ENCODE data around the gene MAD1L1.

The MAD1L1 gene

GRCh38 chr7:2019711-2020511 is 212.8 kb downstream of the MAD1L1 start:
- DNase-seq: peak; percentile 29 to 77

- no peak for DNase-seq
Measured at GRCh38 chr7:2019461-2019710, 213.4 kb downstream of the MAD1L1 start.

- DNase-seq: peak; percentile 15 to 65
Measured at GRCh38 chr7:2018569-2019460, 213.9 kb downstream of the MAD1L1 start.

GRCh38 chr7:2017914-2018568 is 214.7 kb downstream of the MAD1L1 start:
- no peak for DNase-seq

GRCh38 chr7:2017481-2017891 is 215.3 kb downstream of the MAD1L1 start:
- DNase-seq: no peak

GRCh38 chr7:2016761-2017480 is 215.8 kb downstream of the MAD1L1 start:
- DNase-seq: no peak

- no peak for DNase-seq
Measured at GRCh38 chr7:2016021-2016631, 216.6 kb downstream of the MAD1L1 start.

GRCh38 chr7:2015251-2015871 is 217.4 kb downstream of the MAD1L1 start:
- no peak for DNase-seq

- DNase-seq: no peak
Measured at GRCh38 chr7:2014391-2015241, 218.1 kb downstream of the MAD1L1 start.

GRCh38 chr7:2013381-2014311 is 219.1 kb downstream of the MAD1L1 start:
- no peak for DNase-seq

GRCh38 chr7:2012981-2013380 is 219.8 kb downstream of the MAD1L1 start:
- DNase-seq: no peak

GRCh38 chr7:2012044-2012900 is 220.5 kb downstream of the MAD1L1 start:
- no peak for DNase-seq

GRCh38 chr7:2011266-2012043 is 221.3 kb downstream of the MAD1L1 start:
- DNase-seq: no peak

GRCh38 chr7:2010551-2011265 is 222.0 kb downstream of the MAD1L1 start:
- DNase-seq: no peak

- no peak for DNase-seq
Measured at GRCh38 chr7:2010101-2010500, 222.6 kb downstream of the MAD1L1 start.

- DNase-seq: no peak
Measured at GRCh38 chr7:2009541-2010001, 223.2 kb downstream of the MAD1L1 start.

GRCh38 chr7:2008936-2009540 is 223.7 kb downstream of the MAD1L1 start:
- DNase-seq: no peak

Data from CD4-positive, alpha-beta T cell treated with Interleukin-4 for 1 hour (primary cell).